HG02623 (cell line): ENCODE results near the gene NDN.
"Not testable (repeated sequence)": the region's sequence is repeated elsewhere in the genome, so short reads cannot be mapped to it uniquely, and the experiment has no call there.

Source experiments
- ATAC-seq: cut with Tn5 transposase; IDR thresholded peaks from one replicate; pipeline ENCODE4 v1.9.1; 2021; ENCODE audit warnings: moderate library complexity; ENCODE audit not compliant: unreplicated experiment

Gene NDN

DNA sequence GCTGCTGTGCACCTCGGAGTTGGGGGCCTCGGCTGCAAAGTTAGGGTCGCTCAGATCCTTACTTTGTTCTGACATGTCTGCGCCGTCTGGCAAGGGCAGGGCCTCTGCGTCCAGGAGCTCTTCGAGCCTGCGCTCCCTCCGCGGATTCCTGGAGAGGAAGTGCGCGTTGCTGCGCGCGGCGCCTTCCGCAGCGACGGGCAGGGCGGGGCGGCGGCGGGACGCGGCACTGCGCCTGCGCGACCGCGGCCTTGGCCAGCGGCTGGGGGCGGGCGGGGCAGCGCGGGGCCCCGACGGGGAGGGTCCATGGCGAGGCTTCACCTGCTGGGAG lies at the start of gene NDN:
Gene NDN, minus strand, starts transcription at position 163 of the 328 bp plus-strand sequence. Its CDS starts 88 bp downstream, at position 75.
- ATAC-seq = no peak

DNA sequence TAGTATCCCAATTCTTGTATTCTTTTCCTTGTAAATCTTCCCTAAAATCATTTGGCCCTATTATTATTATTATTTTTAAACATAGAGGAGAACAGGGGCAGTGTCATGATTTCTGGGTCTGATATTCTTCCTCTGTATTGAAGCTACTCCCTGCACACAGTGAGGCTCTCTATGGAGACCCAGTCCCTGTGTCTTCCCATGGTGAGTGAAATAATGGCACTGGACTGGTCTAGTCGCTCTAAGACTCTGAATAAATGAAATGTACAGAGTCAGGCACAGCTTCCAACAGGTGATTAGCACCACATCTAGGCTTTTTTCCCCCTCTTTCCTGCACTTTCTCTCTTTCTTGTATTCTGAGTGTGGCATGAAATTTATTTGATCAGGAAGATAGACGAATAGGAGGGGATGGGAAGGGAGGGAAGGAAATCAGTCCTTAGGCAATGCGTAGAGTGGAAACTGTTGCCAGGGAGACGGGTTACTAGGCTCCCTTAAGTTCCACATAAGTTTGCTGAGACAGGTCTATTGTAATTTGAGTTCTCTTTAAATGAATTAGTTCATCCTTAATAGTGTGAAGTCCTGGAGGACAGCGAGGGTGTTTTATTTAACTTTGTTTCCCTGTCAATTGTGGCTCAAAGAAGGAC lies 49.0 kb upstream of the NDN start:
- ATAC-seq = no peak

DNA sequence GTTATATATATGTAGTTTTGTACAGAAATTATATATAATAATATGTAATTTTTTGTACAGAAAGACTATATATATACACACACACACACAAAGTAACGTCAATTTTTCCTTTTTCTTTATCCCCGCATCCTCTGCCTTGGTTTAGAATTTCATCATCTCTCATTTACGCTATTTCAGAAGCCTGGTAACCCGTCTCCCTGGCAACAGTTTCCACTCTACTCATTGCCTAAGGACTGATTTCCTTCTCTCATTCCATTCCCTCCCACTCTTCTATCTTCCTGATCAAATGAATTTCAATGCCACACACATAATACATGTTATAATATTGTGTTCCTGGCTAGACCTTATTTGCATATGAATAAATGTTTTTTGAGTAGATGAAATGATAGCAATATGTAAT lies 47.8 kb upstream of the NDN start:
- no peak for ATAC-seq

DNA sequence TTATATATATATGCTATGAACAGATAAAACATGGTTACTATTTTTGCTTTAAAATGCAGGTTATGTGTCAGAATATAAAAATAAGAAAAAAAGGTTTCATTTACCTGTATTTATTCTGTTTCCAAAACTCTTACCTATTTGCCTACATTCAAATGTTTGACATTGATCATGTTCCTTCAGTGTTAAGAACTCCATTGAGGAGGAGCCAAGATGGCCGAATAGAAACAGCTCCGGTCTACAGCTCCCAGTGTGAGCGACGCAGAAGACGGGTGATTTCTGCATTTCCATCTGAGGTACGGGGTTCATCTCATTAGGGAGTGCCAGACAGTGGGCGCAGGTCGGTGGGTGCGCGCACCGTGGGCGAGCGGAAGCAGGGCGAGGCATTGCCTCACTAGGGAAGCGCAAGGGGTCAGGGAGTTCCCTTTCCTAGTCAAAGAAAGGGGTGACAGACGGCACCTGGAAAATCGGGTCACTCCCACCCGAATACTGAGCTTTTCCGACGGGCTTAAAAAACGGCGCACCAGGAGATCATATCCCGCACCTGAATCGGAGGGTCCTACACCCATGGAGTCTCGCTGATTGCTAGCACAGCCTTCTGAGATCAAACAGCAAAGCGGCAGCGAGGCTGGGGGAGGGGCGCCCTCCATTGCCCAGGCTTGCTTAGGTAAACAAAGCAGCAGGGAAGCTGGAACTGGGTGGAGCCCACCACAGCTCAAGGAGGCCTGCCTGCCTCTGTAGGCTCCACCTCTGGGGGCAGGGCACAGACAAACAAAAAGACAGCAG lies 27.0 kb upstream of the NDN start:
- not testable (repeated sequence) for ATAC-seq

DNA sequence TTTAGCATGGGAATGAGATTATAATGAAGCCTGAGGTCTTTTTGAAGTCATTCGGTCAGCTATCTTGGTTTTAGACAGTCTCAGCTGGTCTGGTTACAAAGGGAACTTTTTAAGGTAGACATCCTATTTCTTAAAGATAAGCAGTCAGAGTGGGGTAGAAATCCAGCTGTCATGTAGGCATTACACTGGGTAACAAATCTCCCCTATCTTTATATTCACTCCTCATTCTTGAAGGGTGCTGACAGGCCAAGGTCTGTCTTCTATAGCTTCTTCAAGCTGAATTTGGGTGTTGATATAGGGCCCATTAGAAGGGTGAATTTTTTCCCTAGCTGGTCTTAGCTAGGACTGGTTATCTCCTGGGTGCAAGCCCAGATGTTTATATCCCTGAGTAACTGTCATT lies 21.2 kb upstream of the NDN start:
- ATAC-seq = no peak

DNA sequence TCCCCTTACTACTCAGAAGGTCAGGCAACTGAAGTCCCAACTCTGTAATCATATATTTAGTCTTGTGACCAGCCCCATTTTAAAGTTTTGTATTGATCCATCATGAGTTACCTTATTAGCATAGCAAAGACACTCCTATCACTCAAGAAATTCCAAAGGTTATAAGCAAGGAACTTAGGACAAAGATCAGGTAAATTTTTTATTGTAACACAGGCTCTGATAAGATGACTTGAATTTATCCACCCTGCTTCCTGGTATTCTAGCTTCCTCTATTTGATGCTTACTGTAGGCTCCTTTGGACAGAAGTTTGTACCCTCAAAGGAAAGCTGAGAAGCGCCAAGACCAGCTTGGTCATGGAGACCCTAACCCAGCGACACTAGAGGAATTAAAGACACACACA lies 8.2 kb upstream of the NDN start:
- ATAC-seq = no peak

DNA sequence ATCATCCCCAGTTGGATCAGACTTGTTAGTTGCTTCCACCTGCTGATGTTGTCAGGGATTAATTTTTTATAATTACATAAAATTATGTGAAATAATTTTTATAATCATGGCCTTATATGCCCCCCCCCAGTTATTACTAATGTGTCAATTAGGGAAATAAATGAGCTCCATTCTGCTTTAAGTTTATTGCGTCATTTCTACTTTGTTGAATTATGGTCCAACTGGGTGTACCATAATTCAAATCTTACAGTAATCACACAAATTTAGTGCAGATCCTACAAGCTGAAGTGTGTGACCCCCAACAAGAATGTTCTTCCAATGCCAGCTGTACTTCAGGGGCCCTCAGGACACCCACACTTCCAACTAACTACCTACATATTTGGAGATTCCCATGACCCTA lies 7.5 kb upstream of the NDN start:
- no peak for ATAC-seq

DNA sequence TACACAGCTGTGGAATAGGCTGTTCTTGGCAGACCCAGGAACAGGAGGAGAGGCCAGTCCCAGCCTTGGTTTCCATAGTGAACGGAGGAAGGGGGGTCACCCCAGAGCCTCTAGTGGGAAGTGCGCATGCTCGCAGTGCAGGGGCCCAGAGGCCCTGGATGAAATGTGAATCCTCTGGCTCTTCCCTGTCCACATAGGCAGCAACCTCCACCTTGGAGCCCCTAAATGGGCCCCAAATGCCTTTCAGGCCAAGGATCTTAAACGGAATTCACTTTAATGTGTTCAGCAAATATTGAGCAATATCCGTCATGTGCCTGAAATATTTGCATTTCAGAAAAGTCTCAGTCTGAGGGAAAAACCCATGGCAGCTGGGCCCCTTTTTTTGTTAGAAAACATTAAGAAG lies 3.3 kb upstream of the NDN start:
- no peak for ATAC-seq

DNA sequence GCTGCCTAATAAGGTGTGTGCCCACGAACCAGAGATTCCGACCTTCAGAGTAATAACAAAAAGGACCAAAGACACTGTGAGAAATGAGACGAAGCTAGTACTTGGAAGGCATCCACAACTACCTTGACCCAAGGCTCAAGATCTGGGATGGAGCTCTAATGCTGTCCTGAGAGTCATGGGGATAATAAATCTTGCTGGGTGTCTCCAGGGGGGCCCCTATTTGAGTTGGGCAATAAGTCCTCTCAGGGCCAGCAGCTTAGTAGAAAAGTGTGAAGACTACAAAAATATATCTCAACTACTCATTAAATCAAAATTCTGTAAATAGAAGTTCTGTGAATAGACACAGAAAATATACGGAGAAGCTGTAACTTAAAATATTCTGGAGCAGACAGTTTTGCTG lies 2.9 kb upstream of the NDN start:
- ATAC-seq = no peak

- no peak for ATAC-seq
Measured at GRCh38 chr15:23686466-23687142, 501 bp downstream of the NDN start.

- no peak for ATAC-seq
Measured at GRCh38 chr15:23671481-23671880, 15.6 kb downstream of the NDN start.

- no peak for ATAC-seq
Measured at GRCh38 chr15:23670970-23671369, 16.1 kb downstream of the NDN start.

DNA sequence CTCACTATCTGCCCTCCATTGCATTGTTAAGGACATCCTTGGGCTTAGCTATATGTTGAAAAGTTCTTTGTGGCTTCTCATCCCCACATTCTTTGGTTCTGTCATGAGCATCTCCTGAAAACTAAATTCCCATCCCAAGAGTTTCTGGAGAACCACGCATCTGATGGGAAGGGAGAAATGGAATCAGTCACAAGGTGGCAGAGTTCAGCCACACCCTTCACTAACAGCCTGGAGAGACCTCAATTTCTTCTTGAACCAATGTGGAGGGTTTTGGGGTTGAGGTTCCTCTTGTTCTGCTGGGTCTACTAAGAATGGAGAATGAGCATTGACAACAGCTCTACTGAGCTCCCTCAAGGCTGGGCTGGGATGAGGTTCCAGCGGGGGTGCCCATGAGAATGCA lies 23.9 kb downstream of the NDN start:
- no peak for ATAC-seq

- no peak for ATAC-seq
Measured at GRCh38 chr15:23648920-23649515, 38.1 kb downstream of the NDN start.

DNA sequence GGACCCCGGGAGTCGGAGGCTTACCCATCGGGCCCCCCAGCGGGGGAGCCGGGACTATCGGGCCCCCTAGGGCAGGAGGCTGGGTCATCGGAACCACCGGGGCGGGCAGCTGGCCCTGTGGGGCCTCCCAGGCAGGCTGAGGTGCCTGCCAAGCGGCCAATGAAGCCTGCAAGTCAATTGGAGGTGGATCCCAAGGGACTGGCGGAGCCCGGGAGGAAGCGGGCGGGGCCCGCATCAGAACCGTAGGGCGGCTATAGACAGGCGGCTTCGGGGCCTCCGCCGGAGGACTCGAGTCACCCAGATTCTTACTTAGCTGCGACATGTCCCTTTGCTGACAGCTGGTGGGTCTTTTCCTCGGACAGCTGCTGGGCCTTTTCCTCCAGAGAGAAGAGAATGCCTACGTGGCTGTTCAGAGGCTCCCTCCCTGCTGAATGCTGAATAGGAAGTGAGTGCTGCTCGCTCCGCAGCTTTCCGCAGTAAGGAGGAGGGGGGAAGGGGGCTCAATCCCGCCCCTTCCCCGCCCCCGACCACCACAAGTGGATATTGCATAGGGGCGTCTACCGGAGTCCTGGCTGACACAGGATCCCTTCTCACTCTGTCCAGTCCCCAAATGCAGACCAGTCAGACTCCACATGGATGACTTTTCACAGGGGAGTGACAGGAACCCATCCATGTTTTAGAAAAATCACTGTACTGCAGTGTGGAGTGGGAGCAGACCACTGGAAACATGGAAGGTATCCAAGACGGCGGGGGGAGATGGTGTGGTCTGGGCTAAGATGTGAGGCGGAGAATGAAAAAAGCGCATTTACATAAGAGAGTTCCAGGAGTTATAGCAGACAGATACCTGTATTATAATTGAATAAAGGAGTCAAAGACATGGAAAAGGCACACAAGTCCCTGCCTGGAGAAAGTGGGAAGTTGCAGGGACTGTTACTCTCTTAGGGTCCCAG lies 39.4 kb downstream of the NDN start, which contains the start of gene MAGEL2:
Gene MAGEL2, minus strand, starts transcription at position 447 of the 950 bp plus-strand sequence. Its CDS starts 125 bp downstream, at position 322.
- ATAC-seq = no peak

- ATAC-seq = no peak
Measured at GRCh38 chr15:23647001-23647295, 40.2 kb downstream of the NDN start.

- no peak for ATAC-seq
Measured at GRCh38 chr15:23646165-23647000, 40.7 kb downstream of the NDN start.

DNA sequence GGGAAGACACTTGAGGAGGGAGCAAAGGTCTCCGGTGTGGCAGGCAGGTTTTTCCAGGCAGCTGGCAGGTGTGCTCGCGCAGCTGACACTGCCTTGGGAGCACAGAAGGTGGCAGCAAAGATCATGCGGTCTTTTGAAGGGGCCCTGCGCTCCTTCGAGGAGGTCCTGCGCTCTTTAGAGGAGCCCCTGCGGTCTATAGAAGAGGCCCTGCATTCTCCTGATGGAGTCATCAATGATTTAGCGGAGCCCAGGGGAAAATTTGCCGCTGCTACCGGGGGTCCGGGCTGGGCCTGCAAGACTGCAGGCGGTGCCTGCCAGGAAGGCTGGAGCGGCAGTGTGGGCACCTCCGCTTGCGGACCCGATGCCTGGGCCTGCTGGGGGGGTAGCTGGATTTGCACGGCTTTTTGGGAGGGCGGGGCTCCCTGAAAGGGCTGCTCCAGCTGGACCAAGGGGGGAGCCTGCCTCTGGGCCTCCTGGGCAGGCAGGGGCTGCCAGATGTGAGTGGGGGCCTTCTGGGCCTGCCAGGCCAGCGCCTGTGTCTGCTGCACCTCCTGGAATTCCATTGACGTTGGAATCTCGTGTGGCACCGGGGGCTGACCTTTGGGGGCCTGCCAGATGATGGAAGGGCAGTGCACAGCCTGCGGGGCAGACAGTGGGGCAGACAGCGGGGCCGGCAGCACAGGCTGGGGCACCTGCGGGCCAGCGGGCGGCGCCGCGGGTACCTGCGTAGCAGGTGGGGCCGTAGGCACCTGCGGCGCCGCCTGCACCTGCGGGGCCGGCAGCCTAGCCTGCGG lies 41.5 kb downstream of the NDN start:
- ATAC-seq = no peak

GRCh38 chr15:23644829-23645228 lies 42.3 kb downstream of the NDN start:
- no peak for ATAC-seq
